HG03175 (cell line): ENCODE results near the gene NUP210L.
"Not testable (repeated sequence)": the region's sequence is repeated elsewhere in the genome, so short reads cannot be mapped to it uniquely, and the experiment has no call there.

Experiments used
- ATAC-seq: cut with Tn5 transposase; IDR thresholded peaks from one replicate; pipeline ENCODE4 v1.9.1; 2021; ENCODE audit warnings: mild to moderate bottlenecking, moderate library complexity; ENCODE audit not compliant: unreplicated experiment

NUP210L gene

GRCh38 chr1:154170547-154171222 is 15.8 kb upstream of the NUP210L start:
- ATAC-seq: no peak

GRCh38 chr1:154167461-154167860 is 12.6 kb upstream of the NUP210L start:
- ATAC-seq: no peak

- no peak for ATAC-seq
Measured at GRCh38 chr1:154166207-154166606, 11.3 kb upstream of the NUP210L start.

- no peak for ATAC-seq
Measured at GRCh38 chr1:154159554-154159953, 4.7 kb upstream of the NUP210L start.

GRCh38 chr1:154158307-154159125 is 3.6 kb upstream of the NUP210L start:
- no peak for ATAC-seq

- peak; percentile 86 for ATAC-seq
Measured at GRCh38 chr1:154157520-154158306, 2.8 kb upstream of the NUP210L start.

DNA sequence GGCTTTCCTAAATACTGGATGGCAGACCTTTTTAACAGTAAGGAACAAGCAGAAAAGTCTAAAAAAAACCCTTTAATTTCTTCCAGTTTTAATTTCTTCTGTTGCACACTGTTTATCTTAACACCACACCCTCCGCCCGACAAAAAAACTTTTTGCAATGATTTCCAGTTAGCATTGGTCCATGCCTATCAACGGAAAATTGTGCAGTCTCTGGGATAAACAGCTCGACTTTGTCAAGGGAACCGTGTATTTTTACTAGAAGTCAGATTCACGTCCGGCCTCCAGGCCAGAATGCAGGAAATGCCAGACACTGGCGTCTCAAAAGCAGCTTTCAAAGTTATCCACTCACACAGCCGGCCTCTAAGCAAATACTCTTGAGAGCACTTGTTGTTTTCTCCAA is 378 bp upstream of the NUP210L start:
- no peak for ATAC-seq

- ATAC-seq: no peak
Measured at GRCh38 chr1:154154053-154154452, 820 bp downstream of the NUP210L start.

GRCh38 chr1:154151311-154151710 is 3.6 kb downstream of the NUP210L start:
- no peak for ATAC-seq

DNA sequence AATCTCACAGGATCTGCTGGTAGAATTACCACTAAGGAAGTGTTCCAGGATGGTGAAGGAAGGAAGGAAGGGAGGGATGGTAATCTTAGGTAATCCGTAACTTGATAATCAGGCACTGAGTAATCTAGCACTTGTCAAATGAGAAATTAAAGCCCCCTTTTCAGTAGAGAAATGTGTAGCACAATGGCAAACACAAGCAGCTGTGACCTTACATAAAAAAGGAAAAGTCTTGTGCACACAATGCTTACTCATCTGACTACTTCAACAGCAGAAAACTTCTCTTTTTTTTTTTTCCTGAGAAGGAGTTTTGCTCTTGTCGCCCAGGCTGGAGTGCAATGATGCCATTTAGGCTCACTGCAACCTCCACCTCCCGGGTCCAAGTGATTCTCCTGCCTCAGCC is 6.1 kb downstream of the NUP210L start:
- ATAC-seq: no peak

DNA sequence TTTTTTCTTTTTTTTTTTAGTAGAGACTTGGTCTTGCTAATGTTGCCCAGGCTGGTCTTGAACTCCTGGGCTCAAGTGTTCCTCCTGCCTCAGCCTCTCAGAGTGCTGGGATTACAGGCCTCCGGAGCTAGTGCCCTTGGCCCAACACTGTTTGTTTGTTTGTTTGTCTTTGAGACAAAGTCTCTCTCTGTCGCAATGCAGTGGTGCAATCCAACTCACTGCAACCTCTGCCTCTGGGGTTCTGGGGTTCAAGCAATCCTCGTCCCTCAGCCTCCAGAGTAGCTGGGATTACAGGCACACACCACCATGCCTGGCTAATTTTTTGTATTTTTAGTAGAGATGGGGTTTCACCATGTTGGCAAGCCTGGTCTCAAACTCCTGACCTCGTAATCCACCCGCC is 7.4 kb downstream of the NUP210L start:
- not testable (repeated sequence) for ATAC-seq

GRCh38 chr1:154145986-154146385 is 8.9 kb downstream of the NUP210L start:
- no peak for ATAC-seq

GRCh38 chr1:154142358-154142757 is 12.5 kb downstream of the NUP210L start:
- ATAC-seq: no peak

GRCh38 chr1:154141240-154141639 is 13.6 kb downstream of the NUP210L start:
- ATAC-seq: no peak

DNA sequence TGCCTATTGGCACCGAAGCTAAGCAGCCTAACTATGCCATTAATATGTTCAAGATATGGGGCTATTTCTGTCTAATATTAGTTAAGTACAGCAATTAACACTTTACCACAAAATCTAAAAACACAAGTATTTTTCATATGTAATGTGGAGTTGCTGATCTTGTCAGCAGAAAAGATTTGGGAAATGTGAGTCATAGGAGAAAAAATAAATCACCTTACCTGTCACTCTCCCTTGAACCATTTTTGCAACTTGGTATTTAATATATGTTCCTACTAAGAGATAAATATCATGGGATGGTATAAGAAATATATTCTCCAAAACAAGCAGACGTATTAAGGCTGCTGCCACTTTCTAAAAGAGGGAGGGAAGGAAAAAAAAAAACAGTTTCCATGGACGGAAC is 17.0 kb downstream of the NUP210L start:
- no peak for ATAC-seq

- no peak for ATAC-seq
Measured at GRCh38 chr1:154133256-154133655, 21.6 kb downstream of the NUP210L start.

- ATAC-seq: no peak
Measured at GRCh38 chr1:154129391-154129970, 25.4 kb downstream of the NUP210L start.

DNA sequence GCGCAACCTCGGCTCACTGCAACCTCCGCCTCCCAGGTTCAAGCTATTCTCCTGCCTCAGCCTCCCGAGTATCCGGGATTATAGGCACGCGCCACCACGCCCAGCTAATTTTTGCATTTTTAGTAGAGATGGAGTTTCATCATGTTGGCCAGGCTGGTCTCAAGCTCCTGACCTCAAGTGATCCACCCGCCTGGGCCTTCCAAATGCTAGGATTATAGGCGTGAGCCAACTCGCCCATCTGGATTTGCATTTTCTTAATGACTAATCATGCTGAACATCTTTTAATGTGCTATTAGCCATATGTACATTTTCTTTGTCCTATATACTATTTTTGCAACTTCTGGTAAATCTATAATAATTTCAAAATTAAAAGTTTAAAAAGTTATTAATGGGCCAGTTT is 31.7 kb downstream of the NUP210L start:
- ATAC-seq: not testable (repeated sequence)

DNA sequence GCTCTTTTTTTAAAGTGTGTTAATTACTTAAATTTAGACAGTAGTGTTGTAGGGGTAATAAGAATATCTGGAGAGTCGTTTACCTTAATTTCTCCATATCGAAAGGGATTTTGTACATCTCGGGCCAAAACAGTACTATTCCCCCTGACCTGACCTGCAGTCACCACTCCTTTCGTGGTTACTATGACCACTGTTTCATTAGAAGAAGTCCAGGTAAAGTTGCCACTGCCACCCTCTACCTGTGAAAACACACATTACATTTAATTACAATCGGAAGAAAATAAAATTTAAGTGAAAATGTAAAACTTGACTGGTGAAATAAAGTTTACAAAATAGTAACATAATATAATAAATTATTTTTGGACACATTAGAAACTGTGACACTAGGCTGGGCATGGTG is 37.2 kb downstream of the NUP210L start:
- no peak for ATAC-seq

DNA sequence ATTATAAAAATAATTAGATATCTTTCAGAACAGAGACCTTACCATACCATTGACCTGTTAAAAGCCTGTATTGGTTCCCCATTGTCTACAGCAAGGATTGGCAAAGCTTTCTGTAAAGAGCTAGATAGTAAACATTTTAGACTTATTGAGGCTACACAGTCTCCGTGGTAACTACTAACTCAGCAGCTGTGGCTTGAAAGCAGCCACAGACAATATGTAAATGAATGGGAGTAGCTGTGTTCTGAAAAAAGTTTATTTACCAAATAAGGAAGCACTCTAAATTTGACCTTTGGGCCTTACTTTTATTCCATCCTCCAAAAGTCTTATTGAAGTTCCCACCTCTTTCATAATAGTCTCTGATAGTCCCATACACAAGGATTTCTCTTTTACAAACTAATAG is 39.7 kb downstream of the NUP210L start:
- no peak for ATAC-seq

DNA sequence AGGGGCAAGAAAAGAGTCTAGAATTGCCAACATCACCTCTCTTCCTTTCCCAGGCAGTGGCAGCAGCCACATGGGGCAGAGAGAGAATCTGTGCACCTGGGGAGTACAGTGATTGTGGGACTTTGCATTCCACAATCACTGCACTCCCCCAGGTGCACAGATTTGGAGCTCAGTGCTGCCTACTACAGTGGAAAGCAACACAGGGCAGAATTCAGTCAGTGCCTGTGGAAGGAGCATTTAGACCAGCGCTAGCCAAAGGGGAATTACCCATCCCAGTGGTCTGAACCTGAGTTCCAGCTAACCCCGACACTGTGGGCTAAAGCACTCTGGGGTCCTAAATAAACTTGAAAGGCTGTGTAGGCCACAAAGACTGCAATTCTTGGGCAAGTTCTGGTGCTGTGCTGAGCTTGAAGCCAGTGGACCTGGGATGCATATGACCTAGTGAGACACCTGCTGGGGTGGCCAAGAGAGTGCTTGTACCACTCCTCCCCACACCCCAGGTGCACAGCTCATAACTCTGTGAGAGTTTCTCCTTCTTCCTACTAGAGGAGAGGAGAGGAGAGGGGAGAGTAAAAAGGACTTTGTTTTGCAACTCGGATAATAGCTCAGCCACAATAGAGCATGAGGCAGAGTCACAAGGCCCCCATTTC is 50.3 kb downstream of the NUP210L start:
- no peak for ATAC-seq
